ENCODE data around the gene ENDOV. TPM values are rescaled to one million over a fixed set of nuclear protein-coding genes. Genes with fewer than 3 reads are reported as not detected.

The ENDOV gene
- total RNA-seq, 1 donor from 2014 or later: 30.7 TPM

- H3K4me3 Mint-ChIP-seq: no peak overlapping the region
- TF ChIP-seq CTCF (conservative IDR thresholded peaks at IDR 0.05): no peak
- no peaks in the 10 kb centered on the region for H3K27me3 Mint-ChIP-seq
- H3K9me3 Mint-ChIP-seq: no peaks in the 10 kb centered on the region
- no peak overlapping the region for H3K27ac Mint-ChIP-seq
- peaks cover 19% of the 10 kb centered on the region for H3K36me3 Mint-ChIP-seq
- H3K4me1 Mint-ChIP-seq (ENCODE audit: unreplicated experiment): peaks cover 1% of the 10 kb centered on the region
- no peak for DNase-seq (ENCODE audit: extremely low spot score, unreplicated experiment)
These were observed 41.9 kb upstream of the ENDOV start for GRCh38 chr17:80372922-80373570.

- Mint-ChIP-seq H3K9me3 (no peaks in the 10 kb centered on the region), H3K27ac (no peak overlapping the region), H3K27me3 (no peaks in the 10 kb centered on the region), H3K4me3 (no peak overlapping the region), H3K36me3 (peaks cover 17% of the 10 kb centered on the region), H3K4me1 (ENCODE audit: unreplicated experiment) (no peaks in the 10 kb centered on the region)
- no peak for TF ChIP-seq CTCF (conservative IDR thresholded peaks at IDR 0.05)
- DNase-seq (ENCODE audit: extremely low spot score, unreplicated experiment): no peak
These were observed 40.8 kb upstream of the ENDOV start for GRCh38 chr17:80374039-80374731.

GRCh38 chr17:80374732-80375585 lies 40.0 kb upstream of the ENDOV start:
- no peaks in the 10 kb centered on the region for H3K27me3 Mint-ChIP-seq
- no peaks in the 10 kb centered on the region for H3K9me3 Mint-ChIP-seq
- H3K36me3 Mint-ChIP-seq: peaks cover 16% of the 10 kb centered on the region
- no peak for DNase-seq (ENCODE audit: extremely low spot score, unreplicated experiment)
- TF ChIP-seq CTCF (conservative IDR thresholded peaks at IDR 0.05): no peak
- H3K4me1 Mint-ChIP-seq (ENCODE audit: unreplicated experiment): no peaks in the 10 kb centered on the region
- H3K27ac Mint-ChIP-seq: no peak overlapping the region
- H3K4me3 Mint-ChIP-seq: no peak overlapping the region

GRCh38 chr17:80376531-80376930 lies 38.4 kb upstream of the ENDOV start:
- Mint-ChIP-seq H3K9me3 (no peaks in the 10 kb centered on the region), H3K4me3 (no peak overlapping the region), H3K27me3 (no peaks in the 10 kb centered on the region), H3K27ac (no peak overlapping the region), H3K36me3 (peaks cover 16% of the 10 kb centered on the region), H3K4me1 (ENCODE audit: unreplicated experiment) (no peaks in the 10 kb centered on the region)
- DNase-seq (ENCODE audit: extremely low spot score, unreplicated experiment): no peak
- no peak for TF ChIP-seq CTCF (conservative IDR thresholded peaks at IDR 0.05)

GRCh38 chr17:80377798-80378197 lies 37.2 kb upstream of the ENDOV start:
- Mint-ChIP-seq H3K27me3 (no peaks in the 10 kb centered on the region), H3K36me3 (peaks cover 16% of the 10 kb centered on the region), H3K4me3 (no peak overlapping the region), H3K27ac (no peak overlapping the region), H3K9me3 (no peaks in the 10 kb centered on the region), H3K4me1 (ENCODE audit: unreplicated experiment) (no peaks in the 10 kb centered on the region)
- no peak for DNase-seq (ENCODE audit: extremely low spot score, unreplicated experiment)
- no peak for TF ChIP-seq CTCF (conservative IDR thresholded peaks at IDR 0.05)
